ENCODE measurements around the gene PPP3CA.
A peak's percentile ranks its signal among the peaks of the same experiment; 100 is the strongest.

Gene PPP3CA

DNA sequence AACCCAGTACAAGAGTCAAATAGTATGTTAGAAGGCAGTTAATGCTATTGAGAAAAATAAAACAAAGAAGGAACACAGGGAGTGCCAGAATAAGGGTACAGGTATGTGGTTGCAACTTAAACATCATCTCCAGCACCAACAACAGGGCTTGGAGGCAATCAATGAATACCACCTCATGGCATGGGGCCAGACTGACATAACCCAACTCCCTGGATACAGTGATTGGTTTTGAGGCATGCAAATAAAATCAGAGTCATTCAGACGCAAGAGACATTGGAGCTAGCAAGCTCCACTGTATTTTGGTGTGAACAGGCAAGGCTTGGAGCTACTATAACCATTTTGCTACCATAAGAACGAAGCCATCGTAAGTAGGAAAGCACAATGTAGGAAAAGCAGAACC is 56.7 kb downstream of the PPP3CA start:
- Mint-ChIP-seq H3K27me3 (ENCODE audit: low read depth) (no peaks in the 10 kb centered on the region), H3K4me3 (no peak overlapping the region), H3K4me1 (ENCODE audit: low read depth) (peaks cover 3% of the 10 kb centered on the region), H3K36me3 (ENCODE audit: low read depth) (no peaks in the 10 kb centered on the region), H3K27ac (no peak overlapping the region), H3K9me3 (no peaks in the 10 kb centered on the region)
- DNase-seq (ENCODE audit: low spot score), result no peak

DNA sequence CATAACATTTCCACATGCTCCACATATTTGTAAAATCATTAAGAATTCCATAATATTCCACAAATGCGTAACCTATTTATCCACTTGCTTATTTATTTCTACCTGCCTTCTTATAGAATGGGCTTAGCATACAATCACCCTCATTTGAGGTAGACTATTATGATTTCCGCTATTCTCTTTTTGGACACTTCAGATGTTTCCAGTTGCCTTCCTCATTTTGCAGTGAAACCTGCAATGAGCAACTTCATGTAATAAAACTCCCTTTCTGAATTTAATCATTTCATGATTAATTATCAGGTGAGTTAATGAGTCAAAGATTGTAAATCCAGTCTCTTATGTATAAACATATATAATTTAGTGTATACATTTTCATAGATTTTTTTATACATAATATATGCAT is 58.0 kb downstream of the PPP3CA start:
- Mint-ChIP-seq H3K9me3 (no peaks in the 10 kb centered on the region), H3K4me1 (ENCODE audit: low read depth) (peaks cover 7% of the 10 kb centered on the region), H3K36me3 (ENCODE audit: low read depth) (no peaks in the 10 kb centered on the region), H3K4me3 (no peak overlapping the region), H3K27me3 (ENCODE audit: low read depth) (no peaks in the 10 kb centered on the region), H3K27ac (no peak overlapping the region)
- no peak for DNase-seq (ENCODE audit: low spot score)

DNA sequence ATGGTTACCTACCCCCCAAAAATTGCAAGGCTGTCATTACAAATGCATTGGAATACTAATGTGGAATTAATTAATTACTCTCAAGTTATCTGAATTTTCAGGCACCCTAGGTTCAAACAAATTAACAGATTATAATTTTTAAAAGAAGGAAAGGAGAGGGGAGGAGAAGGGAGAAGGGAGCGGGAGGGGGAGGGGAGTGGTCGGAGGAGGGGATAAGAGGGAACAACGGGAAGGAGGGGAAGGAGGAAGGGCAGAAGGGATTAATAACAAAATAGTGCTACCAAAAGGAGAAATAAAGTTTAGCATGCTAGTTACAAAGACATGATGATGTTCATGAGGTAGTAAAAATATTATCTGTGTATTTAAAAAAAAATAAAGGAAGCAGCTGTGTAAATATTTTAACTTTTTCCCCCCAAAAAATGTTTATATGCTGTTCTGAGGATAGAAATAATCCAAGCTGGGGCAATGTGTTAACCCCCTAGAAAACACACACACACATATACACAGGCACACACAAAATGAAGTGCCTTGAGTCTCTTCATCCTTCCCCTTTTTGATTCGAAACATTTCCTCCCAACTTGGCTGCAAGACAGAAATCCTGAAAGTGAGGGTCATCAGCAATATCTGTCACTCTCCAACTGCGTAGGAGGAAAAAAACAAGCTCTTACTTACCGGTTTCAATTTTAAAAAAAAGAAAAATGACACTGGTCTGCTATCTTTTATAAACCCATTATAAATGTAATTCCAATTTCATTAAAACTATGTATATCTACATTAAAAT is 58.8 kb downstream of the PPP3CA start:
- DNase-seq (ENCODE audit: low spot score), result no peak
- Mint-ChIP-seq H3K36me3 (ENCODE audit: low read depth) (no peaks in the 10 kb centered on the region), H3K4me1 (ENCODE audit: low read depth) (peaks cover 8% of the 10 kb centered on the region), H3K27ac (no peak overlapping the region), H3K9me3 (peaks cover under 1% of the 10 kb centered on the region), H3K27me3 (ENCODE audit: low read depth) (no peaks in the 10 kb centered on the region), H3K4me3 (no peak overlapping the region)

DNA sequence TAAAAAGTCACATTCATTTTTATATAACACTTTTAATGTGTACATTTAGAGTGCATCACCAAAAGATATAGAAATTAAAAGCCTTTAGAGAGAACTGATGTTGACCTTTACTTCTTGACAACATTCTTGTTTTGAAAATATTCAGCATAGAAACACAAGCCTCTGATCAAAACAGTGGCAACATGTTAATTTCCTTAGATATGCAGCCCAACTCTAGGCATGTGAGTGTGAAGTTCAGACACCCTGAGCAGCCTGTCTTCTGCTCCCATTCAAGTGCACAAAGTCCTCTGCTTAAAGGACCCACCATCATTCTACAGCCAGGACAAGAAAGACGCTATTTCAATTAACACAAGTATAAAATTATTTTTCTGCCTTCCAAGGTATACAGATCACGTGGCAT is 60.0 kb downstream of the PPP3CA start:
- H3K4me3 Mint-ChIP-seq, result no peak overlapping the region
- no peaks in the 10 kb centered on the region for H3K36me3 Mint-ChIP-seq (ENCODE audit: low read depth)
- no peaks in the 10 kb centered on the region for H3K27me3 Mint-ChIP-seq (ENCODE audit: low read depth)
- H3K27ac Mint-ChIP-seq, result no peak overlapping the region
- no peak for DNase-seq (ENCODE audit: low spot score)
- H3K9me3 Mint-ChIP-seq, result peaks cover 8% of the 10 kb centered on the region
- H3K4me1 Mint-ChIP-seq (ENCODE audit: low read depth), result peaks cover 19% of the 10 kb centered on the region

DNA sequence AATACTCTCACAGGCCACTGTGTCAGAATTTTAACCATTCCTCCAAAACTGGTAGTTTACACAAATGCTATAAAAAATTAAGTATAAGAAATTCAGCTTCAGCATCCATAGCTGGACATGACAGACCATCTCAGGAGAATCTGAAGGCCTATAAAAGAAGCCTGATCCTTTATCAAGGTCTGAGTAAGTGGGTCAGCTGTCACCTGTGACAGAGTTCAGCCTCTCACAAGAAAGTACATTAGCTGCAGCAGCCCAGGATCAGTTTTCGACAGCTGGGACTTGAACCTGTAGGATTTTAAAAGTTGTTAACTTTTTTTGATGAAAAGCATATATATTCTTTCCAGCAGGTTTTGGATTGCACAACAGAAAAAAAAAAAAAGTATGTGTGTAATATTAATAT is 60.7 kb downstream of the PPP3CA start:
- no peak overlapping the region for H3K27ac Mint-ChIP-seq
- DNase-seq (ENCODE audit: low spot score), result no peak
- H3K4me3 Mint-ChIP-seq, result no peak overlapping the region
- H3K27me3 Mint-ChIP-seq (ENCODE audit: low read depth), result no peaks in the 10 kb centered on the region
- H3K4me1 Mint-ChIP-seq (ENCODE audit: low read depth), result peaks cover 24% of the 10 kb centered on the region
- H3K36me3 Mint-ChIP-seq (ENCODE audit: low read depth), result no peaks in the 10 kb centered on the region
- peaks cover 8% of the 10 kb centered on the region for H3K9me3 Mint-ChIP-seq

DNA sequence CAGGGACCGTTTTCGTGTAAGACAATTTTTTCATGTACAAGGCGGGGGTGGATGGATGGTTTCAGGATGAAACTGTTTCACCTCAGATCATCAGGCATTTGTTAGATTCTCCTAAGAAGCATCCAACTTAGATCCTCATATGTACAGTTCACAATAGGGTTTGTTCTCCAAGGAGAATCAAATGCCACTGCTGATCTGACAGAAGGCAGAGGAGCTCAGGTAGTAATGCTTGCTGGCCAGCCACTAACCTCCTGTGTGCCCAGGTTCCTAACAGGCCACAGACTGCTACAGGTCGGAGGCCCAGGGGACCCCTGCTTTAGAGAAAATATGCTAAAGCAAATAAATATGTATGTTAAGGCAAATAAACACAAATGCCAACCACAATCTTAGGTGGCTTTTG is 61.3 kb downstream of the PPP3CA start:
- no peak for DNase-seq (ENCODE audit: low spot score)
- Mint-ChIP-seq H3K36me3 (ENCODE audit: low read depth) (no peaks in the 10 kb centered on the region), H3K4me3 (no peak overlapping the region), H3K27me3 (ENCODE audit: low read depth) (no peaks in the 10 kb centered on the region), H3K4me1 (ENCODE audit: low read depth) (peaks cover 27% of the 10 kb centered on the region), H3K27ac (no peak overlapping the region), H3K9me3 (peaks cover 8% of the 10 kb centered on the region)

DNA sequence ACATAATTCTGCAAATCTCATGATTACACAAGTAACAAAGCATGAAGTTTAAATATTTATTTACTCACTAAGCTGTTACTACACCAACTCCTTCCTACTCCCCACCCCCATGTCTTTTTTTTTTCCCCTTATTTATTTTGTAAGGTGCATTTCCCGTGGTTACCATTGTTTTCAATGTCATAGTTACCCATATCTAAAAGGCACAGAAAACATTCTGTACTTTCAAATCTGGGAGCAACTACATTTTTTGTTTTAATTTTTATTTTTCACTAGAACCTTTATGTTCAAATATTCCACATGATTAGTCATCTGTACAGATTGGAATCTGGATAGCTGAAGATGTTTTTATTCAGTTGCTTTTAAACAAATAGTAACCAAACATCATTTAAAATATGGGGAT is 62.8 kb downstream of the PPP3CA start:
- Mint-ChIP-seq H3K4me1 (ENCODE audit: low read depth) (peaks cover 36% of the 10 kb centered on the region), H3K27ac (no peak overlapping the region), H3K9me3 (peaks cover 8% of the 10 kb centered on the region), H3K27me3 (ENCODE audit: low read depth) (no peaks in the 10 kb centered on the region), H3K4me3 (no peak overlapping the region), H3K36me3 (ENCODE audit: low read depth) (peaks cover 1% of the 10 kb centered on the region)
- DNase-seq (ENCODE audit: low spot score), result no peak

DNA sequence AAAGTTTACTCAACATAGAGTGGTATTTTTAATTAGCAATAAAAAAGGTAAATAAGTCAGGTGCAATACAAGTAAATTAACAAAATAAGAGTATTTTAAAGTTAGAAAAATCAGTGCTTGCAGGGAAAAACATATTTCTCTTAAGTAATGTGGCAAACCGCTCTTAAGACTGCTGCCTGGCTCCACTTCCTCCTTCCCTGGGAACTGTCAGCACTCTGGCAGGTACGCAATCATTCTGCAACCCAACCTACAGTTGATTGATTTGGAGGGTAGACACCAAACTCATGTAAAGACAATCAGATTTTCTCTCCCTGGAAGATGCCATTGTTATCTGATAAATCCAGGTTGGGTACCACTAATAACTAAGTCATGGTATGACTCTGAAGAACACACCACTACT is 63.9 kb downstream of the PPP3CA start:
- peaks cover 8% of the 10 kb centered on the region for H3K9me3 Mint-ChIP-seq
- DNase-seq (ENCODE audit: low spot score), result no peak
- no peaks in the 10 kb centered on the region for H3K27me3 Mint-ChIP-seq (ENCODE audit: low read depth)
- no peak overlapping the region for H3K27ac Mint-ChIP-seq
- no peak overlapping the region for H3K4me3 Mint-ChIP-seq
- peaks cover 1% of the 10 kb centered on the region for H3K36me3 Mint-ChIP-seq (ENCODE audit: low read depth)
- H3K4me1 Mint-ChIP-seq (ENCODE audit: low read depth), result peaks cover 37% of the 10 kb centered on the region

DNA sequence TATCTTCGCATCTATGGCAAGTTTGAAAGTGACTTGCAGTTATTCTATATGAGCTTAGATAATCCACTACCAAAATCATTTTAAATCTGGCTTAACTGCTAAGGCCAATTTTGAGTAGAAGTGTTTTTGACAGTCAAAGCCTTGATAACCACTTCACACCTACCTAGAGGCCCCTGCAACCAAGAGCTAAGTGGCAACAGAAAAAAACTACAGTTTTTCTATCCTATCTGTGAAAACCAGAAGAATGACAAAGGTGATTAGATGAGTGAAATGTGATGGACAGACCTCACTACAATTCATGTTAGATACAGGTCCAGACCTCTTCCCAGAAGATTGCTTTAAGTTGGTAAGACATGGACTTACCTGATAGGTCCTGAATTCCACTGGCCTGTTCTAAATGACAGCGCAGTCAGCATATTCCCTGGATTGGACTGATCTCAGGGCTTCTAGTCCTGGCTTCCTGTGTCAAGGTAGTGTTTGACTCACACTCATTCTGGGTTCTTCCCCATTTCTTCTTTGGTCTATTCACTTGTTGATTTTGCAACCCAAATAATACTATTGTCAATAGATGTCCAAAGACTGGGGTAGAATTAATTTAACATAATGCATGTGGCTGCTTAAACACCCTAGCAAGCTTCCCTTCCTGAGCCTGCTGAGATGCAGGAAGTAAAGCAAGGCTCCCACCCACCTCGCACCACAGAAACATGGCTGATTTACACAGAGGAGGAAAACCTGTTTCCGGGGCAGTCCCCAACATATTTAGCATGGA is 65.1 kb downstream of the PPP3CA start:
- Mint-ChIP-seq H3K4me1 (ENCODE audit: low read depth) (peaks cover 37% of the 10 kb centered on the region), H3K27me3 (ENCODE audit: low read depth) (no peaks in the 10 kb centered on the region), H3K4me3 (peak overlapping the region; percentile 46), H3K36me3 (ENCODE audit: low read depth) (peaks cover 1% of the 10 kb centered on the region), H3K9me3 (peaks cover 8% of the 10 kb centered on the region), H3K27ac (no peak overlapping the region)
- peak; percentile 42 for DNase-seq (ENCODE audit: low spot score)

DNA sequence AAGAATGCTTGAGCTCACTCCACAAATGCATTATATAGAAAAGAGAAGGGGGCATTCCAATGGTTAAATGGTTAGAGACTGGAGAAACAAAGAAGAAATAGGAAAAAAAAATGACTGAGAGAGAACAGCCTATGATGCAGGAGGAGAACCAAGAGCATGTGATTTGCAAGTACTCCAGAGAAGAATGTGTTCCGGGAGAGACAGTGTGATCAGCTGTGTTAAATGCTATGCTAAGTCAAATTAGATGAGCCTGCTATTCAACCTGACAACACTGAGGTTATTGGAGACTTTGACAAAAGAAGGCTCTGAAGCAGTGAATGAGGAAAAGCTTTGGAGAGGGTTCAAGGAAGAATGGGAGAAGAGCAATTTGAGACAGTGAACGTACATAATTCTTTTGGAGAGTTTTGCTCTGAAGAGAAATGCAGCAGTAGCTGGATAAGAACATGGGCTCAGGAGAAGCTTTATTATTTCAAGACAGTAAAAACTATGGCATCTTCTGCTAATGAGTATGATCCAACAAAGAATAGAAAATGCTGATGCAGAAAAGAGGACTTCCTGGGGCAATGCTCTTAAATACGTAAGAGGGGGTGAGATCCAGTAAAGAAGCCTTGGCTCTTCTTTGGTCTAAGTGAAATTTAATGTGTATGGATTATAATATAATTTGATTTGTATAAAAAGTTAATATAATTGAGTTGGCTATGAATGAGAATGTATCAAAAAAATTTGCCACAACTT is 66.3 kb downstream of the PPP3CA start:
- Mint-ChIP-seq H3K4me1 (ENCODE audit: low read depth) (peaks cover 38% of the 10 kb centered on the region), H3K27ac (no peak overlapping the region), H3K9me3 (peaks cover 8% of the 10 kb centered on the region), H3K36me3 (ENCODE audit: low read depth) (peaks cover 1% of the 10 kb centered on the region), H3K27me3 (ENCODE audit: low read depth) (peaks cover 4% of the 10 kb centered on the region), H3K4me3 (no peak overlapping the region)
- no peak for DNase-seq (ENCODE audit: low spot score)

DNA sequence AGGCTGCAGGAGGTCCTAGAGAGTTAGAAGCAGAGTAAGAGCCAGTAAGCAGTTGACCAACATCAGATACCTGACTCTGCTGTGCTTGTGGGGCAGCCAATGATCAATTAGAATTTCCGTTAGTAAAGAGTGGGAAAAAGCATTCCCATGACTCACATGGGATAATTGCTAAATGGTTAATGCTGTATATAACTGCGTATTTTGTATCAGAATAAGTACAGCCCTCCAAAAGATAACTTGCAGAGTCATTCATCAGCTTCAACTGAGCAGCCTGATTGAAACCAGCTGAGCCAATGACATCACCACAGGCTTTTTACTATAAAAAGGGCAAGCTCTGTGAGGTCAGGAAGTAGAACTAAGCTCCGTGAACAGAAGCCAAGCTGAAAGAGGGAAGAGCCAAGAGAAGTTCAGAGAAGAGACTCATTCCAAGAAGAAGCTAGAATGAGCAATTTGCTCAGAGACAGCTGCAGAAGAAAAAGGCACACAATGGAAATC is 67.9 kb downstream of the PPP3CA start:
- Mint-ChIP-seq H3K9me3 (peaks cover 8% of the 10 kb centered on the region), H3K27ac (peak overlapping the region; percentile 13), H3K4me1 (ENCODE audit: low read depth) (peaks cover 33% of the 10 kb centered on the region), H3K36me3 (ENCODE audit: low read depth) (peaks cover 1% of the 10 kb centered on the region), H3K4me3 (no peak overlapping the region), H3K27me3 (ENCODE audit: low read depth) (peaks cover 6% of the 10 kb centered on the region)
- DNase-seq (ENCODE audit: low spot score), result no peak

DNA sequence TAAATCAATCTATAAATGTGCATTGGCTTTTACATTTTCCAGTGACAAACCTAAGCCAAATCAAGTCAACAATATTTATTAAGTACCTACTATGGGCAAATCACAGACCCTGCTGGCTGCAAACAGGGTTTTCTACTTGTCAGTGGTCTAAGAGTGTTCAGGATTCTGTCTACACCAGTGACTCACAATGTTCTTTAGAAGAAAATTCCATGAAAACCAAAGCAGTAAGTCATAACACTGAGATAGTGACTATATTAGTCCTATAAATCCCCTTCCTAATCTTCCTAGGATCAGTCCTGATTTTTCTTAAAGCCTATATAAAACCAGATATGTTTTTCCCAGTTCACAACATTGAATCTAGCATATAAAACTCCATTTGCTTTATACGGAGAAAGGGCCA is 69.7 kb downstream of the PPP3CA start:
- H3K36me3 Mint-ChIP-seq (ENCODE audit: low read depth), result peaks cover 1% of the 10 kb centered on the region
- no peak for DNase-seq (ENCODE audit: low spot score)
- no peaks in the 10 kb centered on the region for H3K9me3 Mint-ChIP-seq
- no peak overlapping the region for H3K27ac Mint-ChIP-seq
- peaks cover 24% of the 10 kb centered on the region for H3K4me1 Mint-ChIP-seq (ENCODE audit: low read depth)
- no peak overlapping the region for H3K4me3 Mint-ChIP-seq
- H3K27me3 Mint-ChIP-seq (ENCODE audit: low read depth), result peaks cover 6% of the 10 kb centered on the region

DNA sequence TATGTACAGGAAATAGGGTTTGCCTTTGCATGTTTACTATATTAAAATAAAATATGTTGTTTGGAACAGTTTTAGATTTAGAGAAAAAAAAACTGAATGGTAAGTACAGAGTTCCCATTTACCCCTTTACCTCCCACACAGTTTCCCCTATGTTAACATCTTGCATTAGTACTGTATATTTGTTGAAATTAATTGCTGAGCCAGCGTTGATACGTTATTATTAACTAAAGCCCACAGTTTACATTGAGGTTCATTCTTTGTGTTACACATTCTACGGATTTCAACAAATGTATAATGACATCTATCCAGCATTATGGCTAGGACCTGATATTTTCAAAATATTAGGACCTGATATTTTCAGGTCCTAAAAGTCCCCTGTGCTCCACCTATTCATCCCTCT is 70.7 kb downstream of the PPP3CA start:
- Mint-ChIP-seq H3K4me1 (ENCODE audit: low read depth) (peaks cover 15% of the 10 kb centered on the region), H3K9me3 (no peaks in the 10 kb centered on the region), H3K36me3 (ENCODE audit: low read depth) (peaks cover 1% of the 10 kb centered on the region), H3K27me3 (ENCODE audit: low read depth) (peaks cover 6% of the 10 kb centered on the region), H3K4me3 (no peak overlapping the region), H3K27ac (no peak overlapping the region)
- no peak for DNase-seq (ENCODE audit: low spot score)

Measured in T-helper 2 cell treated with Interferon-gamma antibody and Interleukin-4, amounts not matched to agents 5 μg/mL and 100 μg/mL, for 36 hours (primary cell).